Muscle layer of colon (tissue), 2 donors: ENCODE measurements around the gene COA5.
A peak's percentile ranks its signal among the peaks of the same experiment; 100 is the strongest.

ENCODE experiments used
- H3K27ac ChIP-seq: one replicate; pipeline ENCODE4 v1.7.0; 2013; ENCODE audit warnings: low read depth, mild to moderate bottlenecking, low read length, moderate library complexity
- H3K27me3 ChIP-seq, 2 donors: one replicate each; pipeline ENCODE4 v1.7.0; 2013; ENCODE audit warnings: low read length in 2 of 2, mild to moderate bottlenecking in 2 of 2; ENCODE audit not compliant: insufficient read depth in 2 of 2, control insufficient read depth in 1 of 2
- H3K36me3 ChIP-seq: one replicate; pipeline ENCODE4 v1.7.0; 2013; ENCODE audit warnings: mild to moderate bottlenecking, low read length; ENCODE audit not compliant: insufficient read depth
- H3K4me1 ChIP-seq: one replicate; pipeline ENCODE4 v1.7.0; 2013; ENCODE audit warnings: mild to moderate bottlenecking, low read length; ENCODE audit not compliant: insufficient read depth
- H3K4me3 ChIP-seq, 2 donors: one replicate each; pipeline ENCODE4 v1.7.0; 2013; ENCODE audit warnings: low read length in 2 of 2, low read depth in 1 of 2, mild to moderate bottlenecking in 1 of 2, moderate library complexity in 1 of 2
- H3K9ac ChIP-seq: one replicate; pipeline ENCODE4 v1.7.0; 2013; ENCODE audit warnings: low read length
- H3K9me3 ChIP-seq: one replicate; pipeline ENCODE4 v1.7.0; 2013; ENCODE audit warnings: mild to moderate bottlenecking, low read length
- donor health status: abdominal sarcoma.
- donor health status: Adenocarcinoma of cecum.

The COA5 gene

GRCh38 chr2:98634406-98635092 is 26.2 kb upstream of the COA5 start:
- H3K4me1 ChIP-seq: no peaks in the 10 kb centered on the region
- H3K9ac ChIP-seq: no peak overlapping the region
- no peaks in the 10 kb centered on the region for H3K9me3 ChIP-seq
- H3K27ac ChIP-seq: no peak overlapping the region
- no peaks in the 10 kb centered on the region for H3K27me3 ChIP-seq
- peaks cover 33% of the 10 kb centered on the region for H3K36me3 ChIP-seq
- no peak overlapping the region for H3K4me3 ChIP-seq

- Histone ChIP-seq H3K27ac (no peak overlapping the region), H3K9me3 (no peaks in the 10 kb centered on the region), H3K9ac (no peak overlapping the region), H3K4me1 (no peaks in the 10 kb centered on the region), H3K27me3 (no peaks in the 10 kb centered on the region), H3K4me3 (no peak overlapping the region), H3K36me3 (peaks cover 32% of the 10 kb centered on the region)
Observed at GRCh38 chr2:98632351-98632750, 24.0 kb upstream of the COA5 start.

- Histone ChIP-seq H3K4me3 (no peak overlapping the region), H3K27me3 (no peaks in the 10 kb centered on the region), H3K27ac (no peak overlapping the region), H3K36me3 (peaks cover 10% of the 10 kb centered on the region), H3K9ac (no peak overlapping the region), H3K4me1 (no peaks in the 10 kb centered on the region), H3K9me3 (no peaks in the 10 kb centered on the region)
Observed at GRCh38 chr2:98623657-98624056, 15.3 kb upstream of the COA5 start.

GRCh38 chr2:98617149-98617548 is 8.8 kb upstream of the COA5 start:
- H3K27ac ChIP-seq: no peak overlapping the region
- no peaks in the 10 kb centered on the region for H3K4me1 ChIP-seq
- H3K36me3 ChIP-seq: peaks cover 42% of the 10 kb centered on the region
- no peaks in the 10 kb centered on the region for H3K9me3 ChIP-seq
- no peak overlapping the region for H3K9ac ChIP-seq
- no peak overlapping the region for H3K4me3 ChIP-seq
- H3K27me3 ChIP-seq: no peaks in the 10 kb centered on the region

GRCh38 chr2:98615481-98615880 is 7.2 kb upstream of the COA5 start:
- Histone ChIP-seq H3K4me1 (peaks cover 12% of the 10 kb centered on the region), H3K4me3 (no peak overlapping the region), H3K9ac (no peak overlapping the region), H3K27me3 (no peaks in the 10 kb centered on the region), H3K27ac (no peak overlapping the region), H3K36me3 (peaks cover 49% of the 10 kb centered on the region), H3K9me3 (no peaks in the 10 kb centered on the region)

DNA sequence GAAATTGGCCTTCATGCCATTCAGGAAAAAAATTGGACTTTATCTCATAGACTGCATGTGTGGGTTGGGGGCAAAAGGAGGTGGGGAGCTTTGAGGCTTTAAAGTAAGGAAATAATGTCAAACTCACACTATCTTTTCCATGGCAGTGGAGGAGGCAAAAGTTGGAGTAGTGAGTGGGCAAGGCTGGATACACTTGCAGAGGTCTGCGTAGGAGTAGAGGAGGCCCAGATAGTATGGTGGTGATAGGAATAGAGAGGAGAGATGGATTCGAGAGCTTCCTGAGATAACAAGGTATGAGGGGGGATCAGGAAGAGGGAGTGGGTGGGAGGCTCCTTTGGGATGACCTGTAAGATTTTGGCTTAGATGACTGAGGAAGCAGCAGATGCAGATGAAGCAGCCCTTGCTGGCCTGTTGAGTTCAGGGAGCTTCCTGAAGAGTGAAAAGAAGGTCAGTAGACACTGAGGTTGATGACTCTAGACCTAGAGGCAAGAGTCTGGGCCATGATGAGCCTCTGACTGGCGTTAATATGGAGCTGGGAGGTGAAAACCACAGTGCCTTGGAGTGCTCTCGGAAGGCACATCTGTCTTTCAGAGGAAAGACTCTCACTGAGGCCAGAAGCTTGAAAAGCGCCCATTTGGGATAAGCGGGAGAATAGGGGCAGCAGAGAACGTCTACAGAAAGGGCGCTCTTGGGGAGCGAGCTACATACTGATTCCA is 5.9 kb upstream of the COA5 start:
- Histone ChIP-seq H3K27ac (no peak overlapping the region), H3K4me3 (no peak overlapping the region), H3K9ac (no peak overlapping the region), H3K36me3 (peaks cover 58% of the 10 kb centered on the region), H3K9me3 (no peaks in the 10 kb centered on the region), H3K4me1 (peaks cover 24% of the 10 kb centered on the region), H3K27me3 (no peaks in the 10 kb centered on the region)

DNA sequence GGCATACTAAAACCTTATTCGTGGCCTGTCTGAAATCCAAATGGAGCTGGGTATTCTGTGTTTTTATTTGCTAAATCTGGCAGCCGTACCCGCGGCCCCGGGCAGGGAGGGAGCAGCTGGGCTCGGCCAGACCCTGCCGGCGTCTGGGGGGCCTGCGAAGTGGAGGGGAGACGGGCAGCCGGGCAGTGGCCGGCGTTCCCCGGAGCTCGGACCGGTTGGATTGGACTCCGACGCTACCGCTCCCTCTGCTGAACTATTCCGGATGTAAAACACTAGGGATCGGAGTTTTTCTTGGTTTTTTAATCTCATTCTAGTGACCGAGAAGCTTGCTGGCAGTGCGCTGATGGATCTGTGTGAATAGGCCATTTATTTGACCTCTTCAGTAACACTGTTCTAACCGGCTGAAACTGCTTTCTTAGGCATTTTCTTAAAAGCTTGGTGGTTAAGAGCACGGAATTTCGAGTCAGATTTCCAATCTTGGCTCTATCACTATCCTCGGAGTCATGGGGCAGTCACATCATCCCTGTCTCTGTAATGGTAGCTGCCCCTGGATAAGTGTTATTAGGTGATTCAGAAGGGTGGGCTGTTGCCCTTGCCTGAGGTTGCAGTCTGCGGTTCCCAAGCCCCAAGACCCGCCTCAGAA is 771 bp upstream of the COA5 start:
- peaks cover 42% of the 10 kb centered on the region for H3K4me1 ChIP-seq
- no peaks in the 10 kb centered on the region for H3K9me3 ChIP-seq
- H3K9ac ChIP-seq: peak overlapping the region; percentile 97
- H3K36me3 ChIP-seq: peaks cover 29% of the 10 kb centered on the region
- peak overlapping the region; percentile 97 to 98 for H3K4me3 ChIP-seq
- no peaks in the 10 kb centered on the region for H3K27me3 ChIP-seq
- peak overlapping the region; percentile 97 for H3K27ac ChIP-seq

- peak overlapping the region; percentile 87 for H3K9ac ChIP-seq
- peaks cover 37% of the 10 kb centered on the region for H3K36me3 ChIP-seq
- no peaks in the 10 kb centered on the region for H3K9me3 ChIP-seq
- peaks cover 42% of the 10 kb centered on the region for H3K4me1 ChIP-seq
- H3K27me3 ChIP-seq: no peaks in the 10 kb centered on the region
- H3K4me3 ChIP-seq: peak overlapping the region; percentile 97 to 98
- peak overlapping the region; percentile 97 for H3K27ac ChIP-seq
Observed at GRCh38 chr2:98607741-98608115, 584 bp downstream of the COA5 start.

- Histone ChIP-seq H3K4me3 (peak overlapping the region; percentile 97 to 98), H3K4me1 (peaks cover 42% of the 10 kb centered on the region), H3K9ac (peak overlapping the region; percentile 87), H3K9me3 (no peaks in the 10 kb centered on the region), H3K27ac (no peak overlapping the region), H3K27me3 (no peaks in the 10 kb centered on the region), H3K36me3 (peaks cover 36% of the 10 kb centered on the region)
Observed at GRCh38 chr2:98607104-98607503, 1.2 kb downstream of the COA5 start.

DNA sequence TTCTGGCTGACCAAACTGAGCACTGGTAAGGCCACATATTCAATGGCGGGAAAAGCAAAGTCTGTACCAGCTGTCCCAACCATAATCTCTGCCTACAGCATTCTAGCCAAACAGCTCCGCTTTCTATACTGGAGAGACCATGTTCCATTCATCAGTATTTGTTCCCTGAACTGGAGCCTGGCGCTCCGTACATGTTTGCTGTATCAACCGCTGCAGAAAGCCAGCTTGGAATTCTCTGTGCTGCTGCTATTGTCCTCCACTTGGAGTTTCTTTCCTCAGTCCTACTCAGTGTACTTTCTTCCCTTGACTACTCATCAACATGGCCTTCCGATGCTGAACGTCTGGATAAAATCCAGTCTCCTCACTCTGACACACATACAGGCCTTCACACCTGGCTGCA is 1.9 kb downstream of the COA5 start:
- H3K9ac ChIP-seq: no peak overlapping the region
- H3K27me3 ChIP-seq: no peaks in the 10 kb centered on the region
- no peak overlapping the region for H3K4me3 ChIP-seq
- no peaks in the 10 kb centered on the region for H3K9me3 ChIP-seq
- peaks cover 40% of the 10 kb centered on the region for H3K4me1 ChIP-seq
- no peak overlapping the region for H3K27ac ChIP-seq
- H3K36me3 ChIP-seq: peaks cover 41% of the 10 kb centered on the region

- no peaks in the 10 kb centered on the region for H3K9me3 ChIP-seq
- H3K27ac ChIP-seq: no peak overlapping the region
- H3K36me3 ChIP-seq: peaks cover 39% of the 10 kb centered on the region
- no peak overlapping the region for H3K9ac ChIP-seq
- peaks cover 27% of the 10 kb centered on the region for H3K4me1 ChIP-seq
- no peak overlapping the region for H3K4me3 ChIP-seq
- no peaks in the 10 kb centered on the region for H3K27me3 ChIP-seq
Observed at GRCh38 chr2:98605076-98605475, 3.2 kb downstream of the COA5 start.
